GM19193 (cell line): ENCODE data around the gene MYO1D.

ENCODE experiments used
- POLR2A ChIP-seq: IDR thresholded peaks from 4 replicates; pipeline ENCODE4 v1.6.1; 2011; ENCODE audit not compliant: insufficient read depth, insufficient read length; ENCODE audit errors: extremely low read depth

Gene MYO1D

GRCh38 chr17:32903774-32904673, 27.1 kb upstream of the MYO1D start:
- TF ChIP-seq POLR2A: no peak

- no peak for TF ChIP-seq POLR2A
Measured at GRCh38 chr17:32901743-32902142, 24.8 kb upstream of the MYO1D start.

- no peak for TF ChIP-seq POLR2A
Measured at GRCh38 chr17:32899236-32900013, 22.5 kb upstream of the MYO1D start.

GRCh38 chr17:32896647-32897258, 19.8 kb upstream of the MYO1D start:
- TF ChIP-seq POLR2A: no peak

GRCh38 chr17:32894245-32894644, 17.3 kb upstream of the MYO1D start:
- no peak for TF ChIP-seq POLR2A

GRCh38 chr17:32882734-32883133, 5.8 kb upstream of the MYO1D start:
- no peak for TF ChIP-seq POLR2A

GRCh38 chr17:32882029-32882428, 5.1 kb upstream of the MYO1D start:
- no peak for TF ChIP-seq POLR2A

GRCh38 chr17:32880671-32881453, 3.9 kb upstream of the MYO1D start:
- no peak for TF ChIP-seq POLR2A

GRCh38 chr17:32879134-32879533, 2.2 kb upstream of the MYO1D start:
- TF ChIP-seq POLR2A: no peak

GRCh38 chr17:32878211-32878610, 1.3 kb upstream of the MYO1D start:
- TF ChIP-seq POLR2A: no peak

- TF ChIP-seq POLR2A: no peak
Measured at GRCh38 chr17:32877164-32877764, 340 bp upstream of the MYO1D start.

- no peak for TF ChIP-seq POLR2A
Measured at GRCh38 chr17:32875923-32876416, 954 bp downstream of the MYO1D start.

GRCh38 chr17:32875230-32875917, 1.6 kb downstream of the MYO1D start:
- no peak for TF ChIP-seq POLR2A

- no peak for TF ChIP-seq POLR2A
Measured at GRCh38 chr17:32873114-32873513, 3.8 kb downstream of the MYO1D start.

- no peak for TF ChIP-seq POLR2A
Measured at GRCh38 chr17:32871746-32872145, 5.2 kb downstream of the MYO1D start.
